HCT116 (cell line): ENCODE data around the gene EXOC6B. TPM values are rescaled to one million over a fixed set of nuclear protein-coding genes. Genes with fewer than 3 reads are reported as not detected.

Source experiments
- ATAC-seq: fragments of 200-7000 bp; cut with Tn5 transposase; 2 replicates; pipeline ENCODE4 v1.9.1; 2020; ENCODE audit warnings: mild to moderate bottlenecking, moderate library complexity
- BruUV-seq: library from RNA; stranded (reverse); fragments of 400-500 nt; replicated peaks from 2 replicates; lab custom pipeline; 2021; lab: Mats Ljungman, UMichigan
- CTCF ChIA-PET: fragments of 300-600 bp; sonication (Branson Sonifier 250); formaldehyde crosslinking; loops from one replicate; lab custom pipeline; 2021; ENCODE audit warnings: antibody characterized with exemption; lab: Charles Lee
- POLR2A ChIA-PET: fragments of 300-600, 350-600 bp; sonication (Branson Sonifier 250); formaldehyde crosslinking; loops from one replicate; lab custom pipeline; 2021; ENCODE audit warnings: antibody characterized with exemption; lab: Charles Lee
- RAD21 ChIA-PET, 2 experiments: fragments of 300-600 bp; sonication (Branson Sonifier 250); formaldehyde crosslinking; loops; one replicate each; lab custom pipeline; 2023; ENCODE audit warnings: low total read pairs in 2 of 2; ENCODE audit not compliant: uncharacterized antibody in 2 of 2, unreplicated experiment in 2 of 2, low non-redundant PET in 1 of 2; lab: Charles Lee
- DNase-seq: peaks from one replicate; pipeline ENCODE4 v3.0.0-alpha.2; 2010; ENCODE audit warnings: low read depth, low spot score
- H2AFZ ChIP-seq: fragments of 200-600 bp; shearing (Covaris generic), sonication (generic); 2 replicates; pipeline ENCODE4 v1.6.1; 2017; ENCODE audit warnings: low read depth, mixed run types, mixed read lengths, antibody characterized with exemption, low read length; ENCODE audit not compliant: poor library complexity, severe bottlenecking
- H3K27ac ChIP-seq: 2 replicates; pipeline ENCODE4 v1.5.1; 2012; ENCODE audit warnings: low read depth, low read length
- H3K27me3 ChIP-seq: fragments of 200-600 bp; sonication (generic); 2 replicates; pipeline ENCODE4 v1.6.1; 2016; ENCODE audit warnings: mixed run types, low read length, mixed read lengths; ENCODE audit not compliant: insufficient read depth
- H3K36me3 ChIP-seq, 2 experiments: fragments of 200-500 bp in 1 of 2; fragments of 200-600 bp in 1 of 2; sonication (Bioruptor generic) in 1 of 2; sonication (generic) in 1 of 2; 2 replicates each; pipeline versions ENCODE4 v1.5.1 to v1.6.1; 2014 to 2016; ENCODE audit warnings: low read length in 2 of 2, inconsistent platforms in 1 of 2, mixed read lengths in 1 of 2, mixed run types in 1 of 2; ENCODE audit not compliant: insufficient read depth in 2 of 2, control insufficient read depth in 1 of 2
- H3K4me1 ChIP-seq, 2 experiments: fragments of 200-600 bp in 1 of 2; sonication (generic) in 1 of 2; 2 replicates each; pipeline versions ENCODE4 v1.5.1 to v1.6.1; 2012 to 2017; ENCODE audit warnings: low read length in 2 of 2, inconsistent platforms in 1 of 2, mild to moderate bottlenecking in 1 of 2, mixed read lengths in 1 of 2, mixed run types in 1 of 2, moderate library complexity in 1 of 2; ENCODE audit not compliant: insufficient read depth in 2 of 2, control insufficient read depth in 1 of 2
- H3K4me2 ChIP-seq: fragments of 200-600 bp; sonication (generic); 2 replicates; pipeline ENCODE4 v1.6.1; 2017; ENCODE audit warnings: mixed run types, low read length, mixed read lengths
- H3K4me3 ChIP-seq, 2 experiments: fragments of 200-600 bp in 1 of 2; sonication (generic) in 1 of 2; replicated peaks in 1 of 2; 2 replicates each; pipeline ENCODE4 v1.5.1; 2011 to 2016; ENCODE audit warnings: low read length in 2 of 2, control low read depth in 1 of 2, low read depth in 1 of 2, mild to moderate bottlenecking in 1 of 2, mixed read lengths in 1 of 2, mixed run types in 1 of 2
- H3K79me2 ChIP-seq: fragments of 200-600 bp; sonication (generic); 2 replicates; pipeline ENCODE4 v1.6.1; 2017; ENCODE audit warnings: mild to moderate bottlenecking, mixed run types, low read length, moderate library complexity, mixed read lengths; ENCODE audit not compliant: insufficient read depth
- H3K9ac ChIP-seq: fragments of 200-600 bp; sonication (generic); 2 replicates; pipeline ENCODE4 v1.6.1; 2016; ENCODE audit warnings: low read length, mixed read lengths
- H3K9me2 ChIP-seq: fragments of 200-600 bp; sonication (generic), shearing (Covaris generic); 2 replicates; pipeline ENCODE4 v1.6.1; 2017; ENCODE audit warnings: mixed run types, mild to moderate bottlenecking, moderate library complexity; ENCODE audit not compliant: insufficient read depth
- H3K9me3 ChIP-seq, 2 experiments: fragments of 200-500 bp in 1 of 2; fragments of 200-600 bp in 1 of 2; sonication (Bioruptor generic) in 1 of 2; sonication (generic) in 1 of 2; 2 replicates each; pipeline ENCODE4 v1.6.1; 2014 to 2017; ENCODE audit warnings: low read length in 2 of 2, mixed read lengths in 2 of 2, inconsistent platforms in 1 of 2, low read depth in 1 of 2, mild to moderate bottlenecking in 1 of 2, mixed run types in 1 of 2, moderate library complexity in 1 of 2; ENCODE audit not compliant: control insufficient read depth in 1 of 2, insufficient read depth in 1 of 2
- H4K20me1 ChIP-seq: fragments of 200-600 bp; sonication (generic), shearing (Covaris generic); 2 replicates; pipeline ENCODE4 v1.6.1; 2017; ENCODE audit warnings: mixed run types, mild to moderate bottlenecking, moderate library complexity; ENCODE audit not compliant: insufficient read depth
- CBX3 ChIP-seq: IDR thresholded peaks from 2 replicates; pipeline ENCODE4 v1.6.1; 2012; ENCODE audit warnings: low read depth
- CEBPB ChIP-seq: IDR thresholded peaks from 2 replicates; pipeline ENCODE4 v1.6.1; 2012; ENCODE audit warnings: low read depth
- CTCF ChIP-seq, 3 experiments: fragments of 200-600 bp in 1 of 3; sonication (generic) in 1 of 3; IDR thresholded peaks in 2 of 3; conservative IDR thresholded peaks in 1 of 3; 2 replicates each; pipeline ENCODE4 v1.5.1; 2012 to 2017; ENCODE audit warnings: low read depth in 2 of 3, low read length in 2 of 3, antibody characterized with exemption in 1 of 3, borderline replicate concordance in 1 of 3, control low read depth in 1 of 3, mild to moderate bottlenecking in 1 of 3, mixed read lengths in 1 of 3, mixed run types in 1 of 3, moderate library complexity in 1 of 3; ENCODE audit not compliant: insufficient read depth in 1 of 3
- EGR1 ChIP-seq: IDR thresholded peaks from 2 replicates; pipeline ENCODE4 v1.6.1; 2012; ENCODE audit warnings: low read depth
- ELF1 ChIP-seq: IDR thresholded peaks from 2 replicates; pipeline ENCODE4 v1.6.1; 2012; ENCODE audit warnings: low read depth, borderline replicate concordance
- EZH2 ChIP-seq: fragments of 200-600 bp; sonication (generic); IDR thresholded peaks from 2 replicates; pipeline ENCODE4 v1.6.1; 2017; ENCODE audit warnings: antibody characterized with exemption, mixed run types
- EZH2phosphoT487 ChIP-seq: fragments of 200-600 bp; IDR thresholded peaks from 2 replicates; pipeline ENCODE4 v1.6.1; 2018; ENCODE audit warnings: antibody characterized with exemption, borderline replicate concordance
- FOSL1 ChIP-seq: IDR thresholded peaks from 2 replicates; pipeline ENCODE4 v1.6.1; 2012; ENCODE audit warnings: low read depth
- POLR2AphosphoS5 ChIP-seq: IDR thresholded peaks from 2 replicates; pipeline ENCODE4 v1.6.1; 2011; ENCODE audit warnings: mild to moderate bottlenecking, low read depth, low read length, moderate library complexity
- RAD21 ChIP-seq: IDR thresholded peaks from 2 replicates; pipeline ENCODE4 v1.6.1; 2012; ENCODE audit warnings: low read depth, mild to moderate bottlenecking
- SIN3A ChIP-seq: IDR thresholded peaks from 2 replicates; pipeline ENCODE4 v1.6.1; 2012; ENCODE audit warnings: low read depth
- SP1 ChIP-seq: IDR thresholded peaks from 2 replicates; pipeline ENCODE4 v1.6.1; 2012; ENCODE audit warnings: low read depth
- SRF ChIP-seq: IDR thresholded peaks from 2 replicates; pipeline ENCODE4 v1.6.1; 2012; ENCODE audit warnings: low read depth
- TCF7L2 ChIP-seq: IDR thresholded peaks from 2 replicates; pipeline ENCODE4 v1.7.0; 2011; ENCODE audit warnings: borderline replicate concordance, inconsistent platforms; ENCODE audit not compliant: insufficient read depth, insufficient read length; ENCODE audit errors: extremely low read depth
- ZBTB33 ChIP-seq: IDR thresholded peaks from 2 replicates; pipeline ENCODE4 v1.6.1; 2011; ENCODE audit warnings: mild to moderate bottlenecking, low read length, moderate library complexity; ENCODE audit not compliant: insufficient replicate concordance; ENCODE audit errors: extremely low read depth
- ZNF274 ChIP-seq: fragments of 200-500 bp; sonication (Bioruptor generic); IDR thresholded peaks from 2 replicates; pipeline ENCODE4 v1.6.1; 2014; ENCODE audit warnings: mild to moderate bottlenecking, low read depth, low read length, inconsistent platforms
- intact Hi-C: fragments of 100-400 bp; cut with micrococcal nuclease; formaldehyde crosslinking; loops from 2 replicates; pipeline ENCODE4 v1.10.0; 2022
- total RNA-seq: library from RNA; stranded (reverse); gene quantifications from one replicate; pipeline ENCODE4 v1.2.1, GENCODE V29; 2021; ENCODE audit not compliant: unreplicated experiment
- TF ChIP-seq, protein P1 (sequence below): IDR thresholded peaks from 2 replicates; pipeline ENCODE4 v1.6.1; 2012

The EXOC6B gene
- total RNA-seq, 1 experiment from 2014 or later, result 25.4 TPM

DNA sequence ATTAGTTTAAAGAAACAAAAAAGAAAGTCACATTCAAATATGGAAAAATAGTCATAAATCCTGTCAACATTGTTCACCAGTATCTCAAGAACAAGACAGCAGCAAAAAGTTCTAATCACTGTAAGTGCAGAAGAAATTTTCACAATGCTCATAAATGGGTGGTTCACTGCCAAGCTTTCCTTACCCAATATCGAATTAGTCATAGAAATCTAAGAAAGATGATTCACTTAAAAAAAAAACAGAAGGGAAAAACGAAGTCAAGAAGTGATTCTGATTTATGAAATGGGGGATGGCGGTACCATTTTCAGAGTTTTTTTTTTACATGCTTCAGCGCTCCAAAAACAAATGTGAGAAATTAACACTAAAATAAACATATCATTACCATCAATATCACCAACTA is 156.7 kb downstream of the EXOC6B start:
- intact Hi-C loops, result no loop called here
- H3K9me2 ChIP-seq, result no peaks in the 10 kb centered on the region
- no TSS peak for BruUV-seq
- H2AFZ ChIP-seq, result no peak overlapping the region
- H3K27ac ChIP-seq, result no peak overlapping the region
- no peak for TF ChIP-seq ZBTB33
- TF ChIP-seq SRF, result no peak
- TF ChIP-seq EZH2, result no peak
- TF ChIP-seq, protein P1, sequence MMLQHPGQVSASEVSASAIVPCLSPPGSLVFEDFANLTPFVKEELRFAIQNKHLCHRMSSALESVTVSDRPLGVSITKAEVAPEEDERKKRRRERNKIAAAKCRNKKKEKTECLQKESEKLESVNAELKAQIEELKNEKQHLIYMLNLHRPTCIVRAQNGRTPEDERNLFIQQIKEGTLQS, result no peak
- TF ChIP-seq FOSL1, result no peak
- TF ChIP-seq POLR2AphosphoS5, result no peak
- TF ChIP-seq EGR1, result no peak
- no peak for TF ChIP-seq CEBPB
- no peak for TF ChIP-seq ELF1
- no peak for TF ChIP-seq SP1
- no peak for TF ChIP-seq ZNF274
- no peak for TF ChIP-seq SIN3A
- no peak for TF ChIP-seq EZH2phosphoT487
- TF ChIP-seq CTCF (IDR thresholded peaks at IDR 0.05 in 2 of 3, conservative IDR thresholded peaks at IDR 0.05 in 1 of 3; ENCODE audit: borderline replicate concordance in 1 of 3, insufficient read depth in 1 of 3, low read depth in 2 of 3, low read length in 2 of 3), result no peak
- no peak for TF ChIP-seq CBX3
- TF ChIP-seq RAD21, result no peak
- TF ChIP-seq TCF7L2, result no peak
- TF ChIP-seq, all 23 proteins: peak for 0
- H3K9me3 ChIP-seq, result no peaks in the 10 kb centered on the region; a peak in 1 of 4 replicates
- H4K20me1 ChIP-seq, result no peaks in the 10 kb centered on the region
- CTCF ChIA-PET, result no interaction called here
- H3K4me1 ChIP-seq, result no peaks in the 10 kb centered on the region
- H3K4me2 ChIP-seq, result no peak overlapping the region
- no peaks in the 10 kb centered on the region for H3K36me3 ChIP-seq
- H3K79me2 ChIP-seq, result no peaks in the 10 kb centered on the region
- RAD21 ChIA-PET, result no interaction called here
- POLR2A ChIA-PET, result no interaction called here
- no peak for DNase-seq
- ATAC-seq, result no peak
- no peak overlapping the region for H3K4me3 ChIP-seq
- H3K27me3 ChIP-seq, result no peaks in the 10 kb centered on the region
- H3K9ac ChIP-seq, result no peak overlapping the region
